CD4-positive, alpha-beta T cell treated with Interleukin-15 for 1 hour (primary cell): ENCODE results near the gene CAMSAP3.
A peak's percentile ranks its signal among the peaks of the same experiment; 100 is the strongest.

Experiments used
- DNase-seq: peaks from one replicate; pipeline ENCODE4 v3.0.0-alpha.2; 2020

CAMSAP3 gene, protein sequence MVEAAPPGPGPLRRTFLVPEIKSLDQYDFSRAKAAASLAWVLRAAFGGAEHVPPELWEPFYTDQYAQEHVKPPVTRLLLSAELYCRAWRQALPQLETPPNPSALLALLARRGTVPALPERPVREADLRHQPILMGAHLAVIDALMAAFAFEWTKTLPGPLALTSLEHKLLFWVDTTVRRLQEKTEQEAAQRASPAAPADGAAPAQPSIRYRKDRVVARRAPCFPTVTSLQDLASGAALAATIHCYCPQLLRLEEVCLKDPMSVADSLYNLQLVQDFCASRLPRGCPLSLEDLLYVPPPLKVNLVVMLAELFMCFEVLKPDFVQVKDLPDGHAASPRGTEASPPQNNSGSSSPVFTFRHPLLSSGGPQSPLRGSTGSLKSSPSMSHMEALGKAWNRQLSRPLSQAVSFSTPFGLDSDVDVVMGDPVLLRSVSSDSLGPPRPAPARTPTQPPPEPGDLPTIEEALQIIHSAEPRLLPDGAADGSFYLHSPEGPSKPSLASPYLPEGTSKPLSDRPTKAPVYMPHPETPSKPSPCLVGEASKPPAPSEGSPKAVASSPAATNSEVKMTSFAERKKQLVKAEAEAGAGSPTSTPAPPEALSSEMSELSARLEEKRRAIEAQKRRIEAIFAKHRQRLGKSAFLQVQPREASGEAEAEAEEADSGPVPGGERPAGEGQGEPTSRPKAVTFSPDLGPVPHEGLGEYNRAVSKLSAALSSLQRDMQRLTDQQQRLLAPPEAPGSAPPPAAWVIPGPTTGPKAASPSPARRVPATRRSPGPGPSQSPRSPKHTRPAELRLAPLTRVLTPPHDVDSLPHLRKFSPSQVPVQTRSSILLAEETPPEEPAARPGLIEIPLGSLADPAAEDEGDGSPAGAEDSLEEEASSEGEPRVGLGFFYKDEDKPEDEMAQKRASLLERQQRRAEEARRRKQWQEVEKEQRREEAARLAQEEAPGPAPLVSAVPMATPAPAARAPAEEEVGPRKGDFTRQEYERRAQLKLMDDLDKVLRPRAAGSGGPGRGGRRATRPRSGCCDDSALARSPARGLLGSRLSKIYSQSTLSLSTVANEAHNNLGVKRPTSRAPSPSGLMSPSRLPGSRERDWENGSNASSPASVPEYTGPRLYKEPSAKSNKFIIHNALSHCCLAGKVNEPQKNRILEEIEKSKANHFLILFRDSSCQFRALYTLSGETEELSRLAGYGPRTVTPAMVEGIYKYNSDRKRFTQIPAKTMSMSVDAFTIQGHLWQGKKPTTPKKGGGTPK

DNA sequence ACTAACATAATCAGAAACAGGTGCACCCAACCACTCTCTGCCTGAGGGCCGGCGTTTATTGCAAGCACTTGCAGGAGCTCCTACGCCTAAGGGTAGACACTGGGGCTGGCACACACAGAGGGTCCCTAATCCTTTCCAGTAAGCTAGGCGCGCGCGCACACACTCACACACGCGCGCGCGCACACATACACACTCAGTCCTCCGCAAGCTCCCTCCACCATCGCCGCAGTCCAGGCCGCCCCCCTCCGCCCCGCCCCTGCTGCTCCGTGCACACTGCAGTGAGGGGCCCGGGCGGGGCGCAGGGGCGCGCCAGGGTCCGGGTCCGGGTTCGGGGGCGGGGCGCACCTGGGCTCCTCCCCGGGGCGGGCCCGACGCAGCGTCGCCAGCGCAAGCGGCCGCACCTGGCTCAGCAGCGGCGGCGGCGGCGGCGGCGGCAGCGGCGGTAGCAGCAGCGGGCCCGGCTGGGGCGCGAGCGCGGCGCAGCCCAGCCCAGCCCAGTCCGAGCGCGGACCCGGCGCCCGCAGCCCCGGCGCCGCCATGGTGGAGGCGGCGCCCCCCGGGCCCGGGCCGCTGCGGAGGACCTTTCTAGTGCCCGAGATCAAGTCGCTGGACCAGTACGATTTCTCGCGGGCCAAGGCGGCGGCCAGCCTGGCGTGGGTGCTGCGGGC is at the start of gene CAMSAP3:
CAMSAP3 (plus strand) TSS at position 398 of the 668 bp plus-strand sequence; CDS start at position 538, 140 bp downstream.
- peak; percentile 26 for DNase-seq

DNA sequence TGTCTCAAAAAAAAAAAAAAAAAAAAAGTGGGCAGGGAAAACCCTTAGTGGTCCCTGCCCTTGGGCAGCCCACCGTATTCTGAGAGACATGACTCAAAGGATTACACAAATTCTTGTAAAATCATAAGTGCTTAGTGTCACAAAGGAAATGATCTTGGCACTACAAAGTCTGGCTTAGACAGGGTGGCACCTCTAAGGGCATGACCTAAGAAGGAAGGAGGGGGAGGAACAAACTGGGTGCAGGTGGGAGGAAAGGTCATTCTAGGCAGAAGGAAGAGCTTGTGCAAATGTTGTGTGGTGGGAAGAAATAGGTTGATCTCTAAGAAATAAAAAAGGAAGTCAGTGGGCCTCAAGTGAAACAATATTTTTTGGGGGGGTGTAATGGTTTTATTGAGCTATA is 49.8 kb upstream of the CAMSAP3 start:
- no peak for DNase-seq

DNA sequence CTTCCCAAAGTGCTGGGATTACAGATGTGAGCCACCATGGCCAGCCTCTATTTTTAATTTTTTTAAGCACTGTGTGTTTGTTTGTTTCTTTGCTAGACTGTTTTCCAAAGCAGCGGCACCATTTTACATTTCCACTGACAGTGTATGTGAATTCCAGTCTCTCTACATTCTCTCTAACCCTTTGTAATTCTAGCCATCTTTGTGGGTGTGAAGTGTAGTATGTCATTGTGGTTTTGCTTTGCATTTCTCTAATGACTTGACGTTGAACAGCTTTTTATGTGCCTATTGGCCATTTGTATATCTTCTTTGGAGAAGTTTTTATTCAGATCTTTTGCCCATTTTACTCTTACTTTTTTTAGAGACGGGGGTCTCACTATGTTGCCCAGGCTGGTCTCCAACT is 48.5 kb upstream of the CAMSAP3 start:
- no peak for DNase-seq

DNA sequence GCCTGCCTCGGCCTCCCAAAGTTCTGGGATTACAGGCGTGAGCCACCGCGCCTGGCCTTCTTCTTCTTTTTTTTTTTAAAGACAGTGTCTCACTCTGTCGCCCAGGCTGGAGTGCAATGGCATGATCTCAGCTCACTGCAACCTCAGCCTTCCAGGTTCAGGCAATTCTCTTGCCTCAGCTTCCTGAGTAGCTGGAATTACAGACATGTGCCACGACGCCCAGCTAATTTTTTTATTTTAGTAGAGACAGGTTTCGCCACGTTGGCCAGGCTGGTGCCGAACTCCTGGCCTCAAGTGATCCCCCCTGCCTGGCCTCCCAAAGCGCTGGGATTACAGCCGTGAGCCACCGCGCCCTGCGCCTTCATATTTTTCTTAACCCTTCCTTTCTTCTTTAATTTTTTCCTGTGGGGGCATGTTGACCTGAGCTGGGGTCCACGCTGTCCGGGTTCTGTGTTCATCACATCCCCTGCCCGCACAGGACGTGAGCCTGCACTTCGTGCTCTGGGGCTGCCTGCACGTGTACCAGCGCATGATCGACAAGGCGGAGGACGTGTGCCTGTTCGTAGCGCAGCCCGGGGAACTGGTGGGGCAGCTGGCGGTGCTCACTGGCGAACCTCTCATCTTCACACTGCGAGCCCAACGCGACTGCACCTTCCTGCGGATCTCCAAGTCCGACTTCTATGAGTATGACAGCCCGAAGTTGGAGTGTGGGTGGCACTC is 46.1 kb upstream of the CAMSAP3 start:
- no peak for DNase-seq

DNA sequence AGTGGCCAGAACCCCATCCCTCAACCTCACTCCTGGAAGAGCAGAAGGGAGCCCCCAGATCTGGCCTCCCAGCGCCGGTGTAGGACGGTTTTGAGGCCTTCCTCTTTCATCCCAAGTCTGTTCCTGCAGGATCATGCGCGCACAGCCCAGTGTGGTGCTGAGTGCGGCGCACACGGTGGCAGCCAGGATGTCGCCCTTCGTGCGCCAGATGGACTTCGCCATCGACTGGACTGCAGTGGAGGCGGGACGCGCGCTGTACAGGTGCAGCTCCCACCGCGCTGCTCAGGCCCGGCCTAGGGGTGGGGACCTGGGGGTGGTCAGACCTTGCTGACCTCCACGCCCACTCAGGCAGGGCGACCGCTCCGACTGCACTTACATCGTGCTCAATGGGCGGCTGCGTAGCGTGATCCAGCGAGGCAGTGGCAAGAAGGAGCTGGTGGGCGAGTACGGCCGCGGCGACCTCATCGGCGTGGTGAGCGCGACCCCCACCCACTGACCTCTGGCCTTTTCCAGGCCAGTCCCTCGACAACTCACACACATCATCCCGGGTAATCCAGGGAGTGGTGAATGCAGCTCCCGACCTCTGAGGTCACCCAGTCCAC is 45.4 kb upstream of the CAMSAP3 start:
- DNase-seq: no peak

DNA sequence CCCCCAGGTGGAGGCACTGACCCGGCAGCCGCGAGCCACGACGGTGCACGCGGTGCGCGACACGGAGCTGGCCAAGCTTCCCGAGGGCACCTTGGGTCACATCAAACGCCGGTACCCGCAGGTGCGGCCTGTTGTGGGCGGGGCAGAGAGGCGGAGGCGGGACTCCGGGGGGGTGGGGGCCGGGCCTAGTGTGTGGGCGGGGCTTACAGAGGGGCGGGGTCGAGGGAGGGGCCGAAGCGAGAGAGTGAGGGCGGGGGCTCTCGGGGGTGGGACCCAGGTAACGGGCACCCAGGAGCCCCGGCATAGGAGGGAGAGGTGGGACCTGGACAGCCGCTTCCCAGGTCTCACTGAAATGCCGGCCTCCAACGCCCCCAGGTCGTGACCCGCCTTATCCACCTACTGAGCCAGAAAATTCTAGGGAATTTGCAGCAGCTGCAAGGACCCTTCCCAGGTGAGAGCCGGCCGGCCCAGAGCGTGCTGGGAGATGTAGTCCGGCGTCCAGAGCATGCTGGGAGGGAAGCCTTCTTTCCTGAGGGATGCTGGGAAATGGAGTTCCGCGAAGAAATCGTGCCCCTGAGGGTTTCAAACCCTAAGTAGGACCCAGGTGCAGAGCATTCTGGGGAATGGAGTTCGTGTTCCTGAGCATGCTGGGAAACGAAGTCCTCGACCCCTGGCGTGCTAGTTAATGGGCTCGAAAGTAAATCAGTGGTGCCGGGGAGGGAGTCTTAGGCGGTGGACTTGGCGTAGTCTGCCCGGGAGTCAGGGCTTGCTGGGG is 44.5 kb upstream of the CAMSAP3 start:
- DNase-seq: peak; percentile 70

DNA sequence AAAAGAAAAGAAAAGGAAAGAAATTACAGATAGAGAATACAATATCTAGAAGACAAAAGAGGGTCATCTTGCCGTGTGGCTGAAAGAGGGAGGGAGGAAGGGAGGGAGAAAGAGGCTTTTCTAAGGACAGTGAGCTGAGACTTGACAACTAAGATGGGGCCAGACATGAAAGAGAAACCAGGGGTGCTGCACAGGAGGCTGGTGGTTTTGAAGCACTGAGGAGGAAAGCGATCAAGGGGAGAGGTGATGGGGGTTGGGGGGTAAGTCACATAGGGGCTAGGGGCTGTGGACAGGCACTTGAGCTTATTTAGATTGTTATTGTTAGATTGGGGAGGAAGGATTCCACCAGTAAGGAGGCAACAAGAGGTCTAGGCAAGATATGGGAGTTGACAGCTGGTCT is 42.9 kb upstream of the CAMSAP3 start:
- DNase-seq: no peak

DNA sequence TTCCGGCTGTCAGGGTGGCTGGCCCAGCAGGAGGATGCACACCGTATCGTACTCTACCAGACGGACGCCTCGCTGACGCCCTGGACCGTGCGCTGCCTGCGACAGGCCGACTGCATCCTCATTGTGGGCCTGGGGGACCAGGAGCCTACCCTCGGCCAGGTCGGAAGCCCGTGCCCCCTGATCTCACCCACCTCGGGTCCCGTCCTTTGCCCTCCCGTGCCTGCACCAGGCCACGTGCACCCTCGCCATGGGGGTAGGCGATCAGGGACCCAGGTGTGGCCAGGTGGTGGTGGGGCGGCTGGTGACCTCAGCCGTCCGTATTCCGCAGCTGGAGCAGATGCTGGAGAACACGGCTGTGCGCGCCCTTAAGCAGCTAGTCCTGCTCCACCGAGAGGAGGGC is 41.1 kb upstream of the CAMSAP3 start:
- DNase-seq: no peak

DNA sequence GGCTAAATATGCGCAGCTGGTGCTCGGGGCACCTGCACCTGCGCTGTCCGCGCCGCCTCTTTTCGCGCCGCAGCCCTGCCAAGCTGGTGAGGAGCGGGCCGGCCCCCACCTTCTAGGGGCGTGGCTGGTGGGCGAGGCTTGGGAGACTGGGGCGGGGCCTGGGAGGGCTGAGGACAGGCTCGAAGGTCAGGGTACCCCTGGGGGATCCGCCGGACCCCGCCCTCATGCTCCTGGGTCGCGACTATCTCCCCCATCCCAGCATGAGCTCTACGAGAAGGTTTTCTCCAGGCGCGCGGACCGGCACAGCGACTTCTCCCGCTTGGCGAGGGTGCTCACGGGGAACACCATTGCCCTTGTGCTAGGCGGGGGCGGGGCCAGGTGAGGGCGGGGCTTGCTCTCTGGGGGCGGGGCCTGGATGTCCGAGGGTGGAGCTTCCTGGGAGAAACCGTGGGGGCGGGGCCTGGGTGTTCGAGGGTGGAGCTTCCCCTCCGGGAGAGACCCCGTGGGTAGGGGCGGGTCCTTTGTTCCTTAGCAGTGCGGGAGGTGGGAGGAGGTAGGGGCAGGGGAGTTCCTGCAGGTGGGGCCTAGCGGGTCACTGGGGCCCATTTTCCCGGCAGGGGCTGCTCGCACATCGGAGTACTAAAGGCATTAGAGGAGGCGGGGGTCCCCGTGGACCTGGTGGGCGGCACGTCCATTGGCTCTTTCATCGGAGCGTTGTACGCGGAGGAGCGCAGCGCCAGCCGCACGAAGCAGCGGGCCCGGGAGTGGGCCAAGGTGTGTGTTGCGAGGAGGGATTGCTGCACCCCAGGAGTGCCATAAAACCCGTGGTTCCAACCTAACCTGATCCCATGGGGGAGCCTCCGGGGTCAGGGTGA is 40.4 kb upstream of the CAMSAP3 start:
- no peak for DNase-seq

DNA sequence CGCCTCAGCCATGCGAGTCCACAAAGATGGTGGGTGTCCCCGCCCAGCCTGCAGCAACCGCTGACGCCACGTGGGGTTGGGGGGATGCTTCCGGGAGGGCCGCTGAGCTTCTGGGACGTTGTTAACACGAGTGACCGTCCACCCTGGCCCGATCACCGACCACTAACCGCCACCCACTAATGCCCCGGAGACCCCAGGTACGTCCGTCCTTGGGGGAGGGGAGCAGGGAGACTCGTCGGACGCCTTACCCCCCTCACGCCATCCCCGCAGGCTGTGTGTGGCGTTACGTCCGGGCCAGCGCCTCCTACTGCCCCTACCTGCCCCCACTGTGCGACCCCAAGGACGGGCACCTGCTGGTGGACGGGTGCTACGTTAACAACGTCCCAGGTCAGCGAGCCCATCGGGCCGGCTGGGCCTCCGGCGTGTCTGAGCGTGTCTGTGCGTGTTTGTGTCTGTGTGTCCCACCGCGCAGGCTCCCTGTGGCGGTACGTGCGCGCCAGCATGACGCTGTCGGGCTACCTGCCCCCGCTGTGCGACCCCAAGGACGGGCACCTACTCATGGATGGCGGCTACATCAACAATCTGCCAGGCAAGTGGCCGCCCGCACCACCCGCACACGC is 38.9 kb upstream of the CAMSAP3 start:
- no peak for DNase-seq

DNA sequence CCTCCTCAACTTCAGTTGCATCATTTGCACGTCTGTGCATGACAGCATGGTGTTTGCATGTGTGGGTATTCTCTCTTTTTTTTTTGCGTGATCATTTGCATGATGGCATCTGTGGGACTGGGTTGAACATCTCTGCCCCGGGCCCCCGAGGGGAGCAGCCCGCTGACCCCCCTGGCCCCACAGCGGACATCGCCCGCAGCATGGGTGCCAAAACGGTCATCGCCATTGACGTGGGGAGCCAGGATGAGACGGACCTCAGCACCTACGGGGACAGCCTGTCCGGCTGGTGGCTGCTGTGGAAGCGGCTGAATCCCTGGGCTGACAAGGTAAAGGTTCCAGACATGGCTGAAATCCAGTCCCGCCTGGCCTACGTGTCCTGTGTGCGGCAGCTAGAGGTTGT is 37.0 kb upstream of the CAMSAP3 start:
- no peak for DNase-seq

DNA sequence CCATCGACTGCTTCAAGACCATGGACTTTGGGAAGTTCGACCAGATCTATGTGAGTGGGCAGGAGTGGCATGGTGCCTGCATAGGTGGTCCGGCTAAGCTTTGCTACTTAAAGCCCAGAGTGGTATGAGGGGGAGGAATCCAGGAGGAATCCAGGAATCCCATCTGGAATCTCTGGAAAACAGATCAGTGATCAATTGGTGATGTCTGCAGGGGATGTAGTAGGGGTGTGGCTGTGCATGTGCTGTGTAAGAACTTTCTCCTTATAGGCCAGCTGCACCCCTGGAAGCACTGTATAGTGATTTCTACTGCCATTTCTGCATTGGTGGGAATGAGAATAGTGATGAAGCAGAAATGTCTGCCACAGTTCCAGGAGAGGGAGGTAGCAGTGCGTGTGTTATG is 36.6 kb upstream of the CAMSAP3 start:
- DNase-seq: no peak

DNA sequence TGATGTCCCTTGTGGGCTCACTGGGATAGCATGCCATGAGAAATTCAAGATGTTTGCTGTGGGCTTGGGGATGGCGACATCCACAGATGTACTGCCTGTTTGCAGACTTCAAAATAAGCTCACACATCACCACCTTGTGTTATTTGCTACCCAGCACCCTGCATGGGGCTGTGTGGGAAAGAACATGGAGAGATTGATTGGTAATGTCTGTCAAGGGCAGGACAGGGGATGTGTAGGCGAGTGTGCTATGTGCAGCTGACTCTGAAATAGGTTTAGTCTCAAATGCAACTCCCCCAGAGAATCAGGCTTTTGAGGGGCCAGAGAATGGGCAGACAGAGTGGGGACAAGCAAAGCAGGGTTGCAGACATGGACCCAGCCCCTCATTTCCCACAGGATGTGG is 35.4 kb upstream of the CAMSAP3 start:
- no peak for DNase-seq

DNA sequence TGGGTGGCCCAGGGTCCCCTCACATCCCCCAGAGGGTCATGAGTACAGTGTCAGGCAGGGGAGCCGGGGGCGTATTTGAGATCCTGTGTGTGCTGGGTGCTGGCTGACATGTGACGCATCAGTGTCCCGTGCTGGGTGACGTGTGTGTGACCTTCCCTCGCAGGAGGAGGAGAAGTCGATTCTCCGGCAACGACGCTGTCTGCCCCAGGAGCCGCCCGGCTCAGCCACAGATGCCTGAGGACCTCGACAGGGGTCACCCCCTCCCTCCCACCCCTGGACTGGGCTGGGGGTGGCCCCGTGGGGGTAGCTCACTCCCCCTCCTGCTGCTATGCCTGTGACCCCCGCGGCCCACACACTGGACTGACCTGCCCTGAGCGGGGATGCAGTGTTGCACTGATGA is 34.3 kb upstream of the CAMSAP3 start:
- no peak for DNase-seq

DNA sequence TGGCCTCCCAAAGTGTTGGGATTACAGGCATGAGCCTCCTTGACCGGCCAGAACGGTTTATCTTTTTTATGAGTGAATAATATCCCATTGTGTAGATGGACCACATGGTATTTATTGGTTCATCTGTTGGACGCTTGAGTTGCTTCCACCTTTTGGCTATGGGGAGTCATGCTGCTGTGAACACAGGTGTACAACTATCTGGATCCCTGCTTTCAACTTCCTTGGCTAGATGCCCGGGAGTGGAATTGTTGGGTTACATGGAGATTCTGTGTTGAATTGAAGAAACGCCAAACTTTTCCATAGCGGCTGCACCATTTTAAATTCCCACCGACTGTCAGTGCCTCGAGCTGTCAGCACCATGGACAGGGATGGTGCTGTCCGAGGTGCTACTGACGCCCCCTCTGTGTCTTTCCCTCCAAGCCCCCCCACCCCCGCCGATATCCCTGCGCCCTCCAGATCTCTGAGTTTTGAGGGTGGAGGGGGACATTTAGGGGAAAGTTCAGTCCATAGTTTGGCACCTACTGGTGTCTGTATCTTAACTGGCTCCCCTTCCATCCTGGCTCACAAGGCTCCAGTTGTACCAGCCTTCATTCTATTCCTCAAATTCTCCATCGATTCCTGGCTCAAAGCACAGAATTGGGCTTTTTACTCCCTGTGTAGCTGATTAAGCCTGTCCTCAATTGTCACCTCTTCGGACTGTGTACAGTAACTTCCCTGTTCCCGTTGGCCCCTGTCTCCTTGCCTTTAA is 32.8 kb upstream of the CAMSAP3 start:
- DNase-seq: no peak

DNA sequence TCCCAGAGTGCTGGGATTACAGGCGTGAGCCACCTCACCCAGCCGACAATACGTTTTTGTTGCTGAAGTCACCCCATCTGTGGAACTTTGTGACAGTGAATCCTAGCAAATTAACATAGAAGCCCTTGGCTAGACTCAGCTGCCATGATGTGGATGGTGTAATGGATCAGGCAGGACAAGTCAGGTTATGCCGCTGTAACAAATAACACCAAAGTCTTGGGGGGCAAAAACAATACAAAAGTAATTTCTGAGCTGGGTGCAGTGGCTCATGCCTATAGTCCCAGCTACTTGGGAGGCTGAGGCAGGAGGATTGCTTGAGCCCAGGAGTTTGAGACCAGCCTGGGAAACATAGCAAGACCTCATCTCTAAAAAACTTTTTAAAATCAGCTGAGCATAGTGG is 30.8 kb upstream of the CAMSAP3 start:
- no peak for DNase-seq

DNA sequence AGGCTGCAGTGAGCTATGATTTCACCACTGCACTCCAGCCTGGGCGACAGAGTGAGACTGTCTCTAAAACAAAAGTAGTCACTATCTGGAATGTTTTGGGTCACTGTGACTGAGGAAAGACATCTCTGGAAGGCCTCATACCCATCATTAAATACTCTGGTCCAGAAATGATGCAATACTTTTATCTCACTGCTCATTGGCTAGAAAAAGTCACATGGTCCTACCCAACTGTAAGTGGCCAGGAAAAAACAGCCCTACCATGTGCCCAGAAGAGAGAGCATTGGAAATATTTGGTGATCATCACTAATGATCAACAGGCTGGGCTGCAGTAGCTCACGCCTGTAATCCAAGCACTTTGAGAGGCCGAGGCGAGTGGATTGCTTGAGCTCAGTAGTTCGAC is 30.3 kb upstream of the CAMSAP3 start:
- no peak for DNase-seq

DNA sequence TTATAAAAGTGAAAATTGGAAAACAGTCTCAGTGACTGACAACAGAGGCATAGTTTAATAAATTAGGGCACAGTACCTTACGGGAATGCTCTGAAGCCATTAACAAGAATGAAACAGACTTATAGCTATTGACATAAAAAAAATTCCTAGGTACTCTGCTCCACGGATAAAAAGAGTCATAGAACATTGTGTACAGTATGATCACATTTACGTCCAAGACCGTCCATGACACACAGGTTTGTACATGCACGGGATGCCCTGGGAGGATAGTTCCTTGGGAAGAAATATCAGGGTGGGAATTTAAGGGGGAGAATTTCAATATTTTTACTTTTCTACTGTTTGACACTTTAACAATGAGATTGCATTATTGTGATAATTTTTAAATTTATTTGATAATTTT is 24.9 kb upstream of the CAMSAP3 start:
- no peak for DNase-seq
